GM12873 (cell line): ENCODE measurements around the gene URM1.

Experiments
- CTCF ChIP-seq: IDR thresholded peaks from 2 replicates; pipeline ENCODE4 v1.5.1; 2012; ENCODE audit warnings: low read depth, mild to moderate bottlenecking, moderate library complexity, low read length, control low read depth; ENCODE audit not compliant: insufficient read depth; ENCODE audit errors: missing control alignments

Gene URM1

GRCh38 chr9:128431207-128431606 is 60.0 kb downstream of the URM1 start:
- TF ChIP-seq CTCF: no peak

GRCh38 chr9:128434340-128434739 is 63.2 kb downstream of the URM1 start:
- TF ChIP-seq CTCF: no peak

- no peak for TF ChIP-seq CTCF
Observed at GRCh38 chr9:128435611-128436010, 64.4 kb downstream of the URM1 start.

GRCh38 chr9:128438343-128439109 is 67.4 kb downstream of the URM1 start:
- TF ChIP-seq CTCF: peak; percentile 98

GRCh38 chr9:128439273-128439672 is 68.1 kb downstream of the URM1 start:
- TF ChIP-seq CTCF: no peak
